NCI-H1436 (cell line): ENCODE results near the gene CDC123.
"Not testable (repeated sequence)": the region's sequence is repeated elsewhere in the genome, so short reads cannot be mapped to it uniquely, and the experiment has no call there.

ENCODE experiments used
- DNase-seq: peaks from one replicate; lab custom pipeline; 2025; lab: John Stamatoyannopoulos, UW

Gene CDC123

GRCh38 chr10:12195603-12196506, at the start of gene CDC123, which contains the start of gene NUDT5:
Gene CDC123, plus strand, starts transcription at chr10:12196188. Its CDS starts 58 bp downstream, at chr10:12196246.
Gene NUDT5, minus strand, starts transcription at chr10:12195891. Its CDS starts 9,600 bp downstream, at chr10:12186291.
- DNase-seq, result peak; percentile 81

DNA sequence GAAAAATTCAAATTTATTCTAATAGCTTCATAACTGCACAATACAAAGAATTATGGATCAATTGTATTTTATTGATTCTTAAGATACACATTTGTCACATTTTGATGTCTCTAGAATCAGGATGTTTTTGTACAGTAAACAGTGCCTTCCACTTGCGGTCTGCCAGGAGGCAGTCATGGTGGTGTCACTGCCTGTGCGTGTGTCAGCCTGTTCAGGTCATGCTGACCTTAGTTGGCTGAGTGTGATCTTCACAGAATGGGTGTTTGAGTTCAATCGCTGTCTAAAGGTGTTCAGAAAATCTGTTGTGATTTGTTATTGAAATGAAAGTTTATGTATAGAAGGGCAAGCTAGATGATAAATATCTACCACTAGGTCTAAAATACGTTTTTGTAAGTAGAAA, 45.8 kb upstream of the CDC123 start:
- no peak for DNase-seq

DNA sequence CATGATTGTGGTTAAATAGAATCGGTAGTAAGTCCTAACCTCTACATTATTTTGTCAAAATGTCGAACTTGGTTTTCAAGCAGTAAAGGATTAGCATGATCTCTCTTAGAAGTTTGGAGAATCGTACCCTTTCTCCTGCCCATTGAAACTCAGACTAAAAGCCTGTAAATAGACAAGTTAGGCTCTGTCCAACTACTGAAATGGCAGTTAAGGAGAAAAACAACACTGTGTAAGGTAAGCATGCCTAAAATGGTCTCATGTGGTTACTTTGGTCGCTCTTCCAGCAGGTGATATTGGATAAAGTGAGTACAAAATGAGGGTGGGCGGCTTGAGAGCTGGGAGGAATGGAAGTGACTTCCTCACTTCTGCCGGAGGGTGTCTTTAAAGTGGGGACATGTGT, 41.5 kb upstream of the CDC123 start:
- DNase-seq, result no peak

DNA sequence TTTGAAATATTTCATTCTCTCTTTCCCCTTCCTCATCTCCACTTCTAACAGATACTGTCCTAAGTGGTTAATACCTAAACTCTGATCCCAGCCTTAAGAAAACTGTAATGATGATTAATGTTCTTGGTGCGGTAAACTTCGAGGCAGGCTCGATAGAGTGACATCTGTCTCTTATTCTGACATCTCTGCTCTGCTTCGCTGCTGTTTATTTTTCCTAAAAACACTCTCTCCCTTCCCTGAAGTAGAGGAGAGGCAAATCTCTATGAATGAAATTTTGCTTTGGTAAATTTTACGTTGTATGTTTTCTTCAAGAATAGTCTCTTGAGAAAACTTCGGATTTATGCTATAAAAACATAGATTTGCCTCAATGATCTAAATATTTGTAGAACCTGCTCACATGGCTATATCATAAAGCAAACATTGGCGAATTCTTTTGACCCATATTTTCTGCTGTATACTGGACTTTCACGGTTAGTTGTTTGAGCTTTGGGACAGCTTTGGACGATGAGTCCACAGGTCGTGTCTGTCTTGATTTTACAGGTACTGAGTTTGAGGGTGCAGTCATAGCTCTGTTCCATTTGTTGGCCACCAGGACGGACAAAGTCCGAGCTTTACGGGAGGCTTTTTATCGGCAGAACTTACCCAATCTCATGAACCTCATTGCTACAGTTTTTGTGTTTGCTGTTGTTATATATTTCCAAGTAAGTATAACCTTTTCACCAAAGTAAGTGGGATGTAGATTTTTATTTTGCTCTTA, 39.4 kb upstream of the CDC123 start:
- DNase-seq, result no peak

GRCh38 chr10:12158111-12158510, 37.9 kb upstream of the CDC123 start:
- no peak for DNase-seq

GRCh38 chr10:12160664-12161063, 35.3 kb upstream of the CDC123 start:
- DNase-seq, result no peak

DNA sequence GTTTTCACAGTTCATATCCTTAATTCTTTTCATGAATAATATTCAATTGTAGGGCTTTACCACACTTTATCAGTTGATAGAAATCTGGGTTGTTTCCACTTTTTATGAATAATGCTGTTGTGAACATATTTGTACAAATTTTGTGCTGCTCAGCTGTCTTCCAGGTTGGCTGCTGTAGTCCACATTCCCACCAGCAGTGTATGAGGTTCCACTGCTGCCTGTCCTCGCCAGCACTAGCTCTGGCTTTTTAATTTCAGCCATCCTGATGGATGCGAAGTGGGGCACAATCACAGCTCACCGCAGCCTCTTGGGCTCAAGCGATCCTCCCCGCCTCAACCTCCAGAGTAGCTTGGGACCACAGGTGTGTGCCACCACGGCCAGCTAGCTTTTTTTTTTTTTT, 33.1 kb upstream of the CDC123 start:
- DNase-seq, result no peak

DNA sequence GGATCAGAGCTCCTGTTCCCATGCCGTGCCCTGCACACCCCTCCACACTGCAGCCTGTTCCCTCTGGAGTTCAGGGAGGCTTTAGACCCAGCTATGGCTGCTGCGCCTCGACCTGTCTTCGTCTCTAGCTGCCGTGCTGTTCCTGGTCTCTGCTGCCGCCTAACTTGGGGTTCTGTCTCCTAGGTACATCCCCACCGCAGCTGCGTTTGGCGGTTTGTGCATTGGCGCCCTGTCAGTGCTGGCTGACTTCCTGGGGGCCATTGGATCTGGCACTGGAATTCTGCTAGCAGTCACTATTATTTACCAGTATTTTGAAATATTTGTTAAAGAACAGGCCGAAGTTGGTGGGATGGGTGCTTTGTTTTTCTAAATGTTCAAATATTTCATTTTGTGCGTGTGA, 31.9 kb upstream of the CDC123 start:
- DNase-seq, result no peak

DNA sequence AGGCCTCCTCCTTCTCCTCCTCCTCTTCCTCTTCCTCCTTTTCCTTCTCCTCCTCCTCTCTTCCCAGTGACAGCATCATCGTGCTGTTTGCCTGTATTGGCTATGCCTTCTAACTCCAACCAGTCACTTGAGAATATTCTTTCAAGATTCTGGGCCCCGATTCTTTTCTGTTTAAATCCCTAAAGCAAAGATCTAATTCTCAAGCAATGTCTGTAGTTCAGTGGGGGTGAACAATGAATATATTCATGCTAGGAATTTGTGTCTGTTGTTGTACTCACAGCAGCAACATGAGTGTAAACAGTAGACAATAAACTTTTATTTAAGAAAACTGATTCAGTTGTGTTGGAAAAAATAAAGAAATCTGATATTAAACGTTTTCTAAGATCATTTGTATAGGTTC, 31.0 kb upstream of the CDC123 start:
- no peak for DNase-seq

DNA sequence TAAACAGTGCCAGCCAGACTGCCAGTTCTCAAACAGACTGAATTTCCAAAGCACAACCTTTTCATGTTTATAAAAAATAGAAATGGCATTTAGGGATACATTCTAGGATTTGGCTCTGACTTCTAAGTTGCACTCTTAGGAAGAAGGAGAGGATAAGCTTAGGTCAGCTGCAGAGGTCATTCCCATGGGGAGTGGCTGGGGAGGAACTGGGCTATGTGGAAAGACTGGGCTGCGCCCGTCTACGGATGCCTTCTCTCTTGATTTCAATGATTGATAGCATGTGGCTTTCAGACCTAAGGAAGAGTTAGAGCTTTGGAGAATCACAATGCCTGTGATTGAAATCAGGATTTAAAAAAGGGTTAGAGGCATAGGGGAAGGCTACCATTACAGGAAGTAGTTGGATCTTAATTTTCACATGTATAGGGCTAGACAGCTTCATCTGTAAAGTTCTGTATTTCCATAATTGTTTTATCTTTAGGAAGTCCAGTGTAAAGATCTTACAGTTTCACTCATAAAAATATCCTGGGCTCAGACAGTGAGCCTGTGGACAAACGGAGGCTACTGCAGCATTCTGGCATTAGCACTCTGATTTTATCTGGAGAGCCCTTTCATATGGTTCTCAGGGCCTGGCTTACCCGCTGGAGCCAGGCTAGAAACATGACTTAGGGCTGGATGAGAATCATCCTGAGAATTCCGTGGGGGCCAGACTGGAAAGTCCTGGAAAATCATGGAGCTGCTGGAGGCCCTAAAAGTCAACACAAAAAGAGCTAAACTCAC, 29.8 kb upstream of the CDC123 start:
- no peak for DNase-seq

GRCh38 chr10:12171512-12171911, 24.5 kb upstream of the CDC123 start:
- not testable (repeated sequence) for DNase-seq

DNA sequence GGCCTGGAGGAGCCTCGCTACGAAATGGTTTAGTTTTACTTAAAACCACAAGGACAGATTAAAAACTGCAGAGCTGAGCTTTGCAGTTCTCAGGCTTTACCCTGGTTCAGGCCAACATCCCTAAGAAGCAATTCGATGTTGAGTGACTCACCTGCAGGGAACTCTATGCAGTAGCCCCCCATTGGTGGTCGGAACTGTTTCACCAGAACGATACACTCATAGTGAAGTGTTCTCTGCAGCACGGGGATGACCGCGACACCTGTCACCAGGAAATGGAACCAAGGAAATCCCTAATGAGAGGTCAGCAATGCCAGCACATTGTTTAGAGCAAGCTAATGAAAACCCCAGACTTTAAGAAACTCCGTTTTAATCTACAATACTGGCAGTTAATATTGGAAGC, 18.3 kb upstream of the CDC123 start:
- DNase-seq, result no peak

DNA sequence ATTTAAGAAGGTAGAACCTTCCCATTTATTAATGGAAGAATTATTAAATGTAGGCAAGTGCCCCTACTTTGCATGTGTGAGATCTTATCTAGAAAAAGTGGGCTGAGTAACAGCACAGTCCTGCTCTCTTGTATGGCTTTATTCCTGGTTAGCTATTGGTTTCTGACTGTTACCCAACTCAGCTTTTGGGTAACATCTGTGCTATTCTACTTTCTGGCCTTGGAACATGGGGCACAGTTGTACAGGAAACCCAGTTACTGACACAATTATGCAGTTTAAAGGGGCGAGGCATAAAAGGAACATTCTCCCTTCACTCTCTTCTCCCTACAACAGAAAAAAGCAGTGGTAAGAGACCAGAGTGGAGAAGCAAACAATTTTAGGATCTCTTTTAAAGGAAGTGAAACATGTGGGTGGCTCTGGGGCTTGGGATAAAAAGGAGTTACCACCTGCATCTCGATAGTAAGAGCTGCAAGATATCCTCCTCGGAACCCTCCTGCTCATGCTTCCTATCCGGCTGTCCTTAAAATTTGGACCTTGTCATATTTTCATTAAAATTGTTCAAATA, 16.3 kb upstream of the CDC123 start:
- DNase-seq, result no peak

DNA sequence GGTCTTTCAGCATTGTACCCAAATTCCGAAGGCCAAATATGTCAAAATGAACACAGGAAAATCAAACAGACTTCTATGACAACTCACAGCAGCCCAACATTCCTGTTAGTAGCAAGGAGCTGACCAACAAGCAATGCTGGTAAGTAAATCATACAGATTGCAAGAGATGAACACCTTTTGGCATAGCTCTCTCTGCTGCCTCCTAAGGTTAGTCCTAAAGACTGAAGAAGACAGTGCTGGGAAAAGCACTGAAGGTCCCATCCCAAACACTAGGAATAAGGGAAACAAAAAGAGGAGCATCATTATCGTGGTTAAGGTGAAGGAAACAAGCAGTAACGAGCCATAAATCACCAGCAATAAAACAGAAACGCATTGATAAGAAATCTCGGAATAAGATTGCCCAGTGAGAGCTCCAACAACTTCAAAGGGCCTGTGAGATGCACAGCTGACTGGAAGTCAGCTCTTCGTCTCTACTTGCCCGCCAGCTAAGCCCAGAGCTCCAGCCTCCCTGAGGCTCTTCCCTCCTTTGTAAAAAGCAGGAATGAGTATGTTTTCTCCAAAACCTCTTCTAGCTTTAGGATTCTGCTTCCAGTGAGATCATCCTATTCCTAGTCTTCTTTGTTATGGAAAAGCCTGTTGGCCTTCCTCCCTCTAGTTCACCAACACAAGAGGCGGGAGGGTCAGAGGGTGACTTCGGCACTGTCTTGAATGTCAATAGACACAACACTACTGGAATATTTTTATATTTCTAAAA, 15.6 kb upstream of the CDC123 start:
- no peak for DNase-seq

DNA sequence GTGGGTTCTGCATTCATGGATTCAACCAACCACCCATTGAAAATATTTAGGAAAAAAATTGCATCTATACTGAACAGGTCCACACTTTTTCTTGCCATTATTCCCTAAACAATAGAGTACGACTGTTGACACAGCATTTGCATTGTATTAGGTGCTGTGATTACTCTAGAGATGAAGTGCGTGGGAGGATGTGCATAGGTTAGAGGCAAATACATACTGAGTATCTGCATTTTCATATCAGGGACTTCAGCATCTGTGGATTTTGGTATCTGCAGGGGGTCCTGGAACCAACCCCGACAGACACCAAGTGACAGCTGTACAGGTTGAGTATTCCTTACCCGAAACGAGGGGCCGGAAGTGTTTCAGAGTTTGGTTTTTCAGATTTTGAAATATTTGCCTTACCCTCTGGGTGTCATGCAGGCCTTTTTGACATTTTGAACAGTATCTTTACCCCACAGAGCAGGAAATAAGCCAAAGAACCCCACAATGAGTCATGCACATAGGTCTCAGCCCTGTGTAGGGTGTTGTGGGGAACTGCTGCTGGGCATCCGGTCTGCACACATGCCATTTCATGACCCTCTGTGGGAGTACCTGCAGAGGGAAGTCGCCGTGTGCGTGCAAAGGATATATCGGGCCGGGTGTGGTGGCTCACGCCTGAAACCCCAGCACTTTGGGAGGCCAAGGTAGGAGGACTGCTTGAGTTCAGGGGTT, 14.8 kb upstream of the CDC123 start:
- DNase-seq, result no peak

DNA sequence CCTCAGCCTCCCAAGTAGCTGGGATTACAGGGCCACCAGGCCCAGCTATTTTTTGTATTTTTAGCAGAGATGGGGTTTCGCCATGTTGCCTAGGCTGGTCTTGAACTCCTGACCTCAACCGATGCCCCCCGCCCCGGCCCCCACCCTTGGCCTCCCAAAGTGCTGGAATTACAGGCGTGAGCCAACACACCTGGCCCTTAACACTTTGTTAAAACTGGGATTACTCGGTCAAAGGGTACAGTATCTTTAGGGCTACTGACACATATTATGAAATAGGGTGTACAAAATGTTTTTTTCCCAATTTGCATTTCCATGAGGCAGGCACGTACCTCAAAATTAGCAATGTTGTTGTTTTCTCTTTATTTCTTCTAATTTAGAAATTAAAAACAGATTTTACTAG, 11.8 kb upstream of the CDC123 start:
- DNase-seq, result no peak

- DNase-seq, result no peak
Measured at GRCh38 chr10:12186323-12186722, 9.7 kb upstream of the CDC123 start.

GRCh38 chr10:12187321-12187905, 8.6 kb upstream of the CDC123 start:
- DNase-seq, result no peak

- DNase-seq, result no peak
Measured at GRCh38 chr10:12188656-12189055, 7.3 kb upstream of the CDC123 start.

DNA sequence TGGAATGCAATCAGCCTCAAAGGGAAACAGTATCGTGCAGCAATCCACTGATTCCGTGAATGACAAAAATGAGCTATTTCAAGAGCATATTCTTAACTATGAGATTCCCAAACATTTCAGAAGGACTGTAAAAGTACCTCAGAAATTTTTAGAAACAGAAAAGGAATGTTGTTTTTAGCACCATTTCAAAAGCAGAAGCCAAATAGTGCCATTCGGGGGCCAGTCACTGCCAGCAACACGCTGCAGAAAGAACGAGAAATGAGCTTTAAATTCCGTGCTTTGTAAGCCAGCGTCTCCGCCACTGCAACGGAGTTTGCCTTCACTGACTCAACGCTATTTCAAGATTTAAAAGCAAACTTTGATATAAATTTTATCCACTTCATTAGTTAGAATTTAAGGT, 6.6 kb upstream of the CDC123 start:
- DNase-seq, result no peak
